ENCODE measurements around the gene PLPPR4. TPM values are rescaled to one million over a fixed set of nuclear protein-coding genes. Genes with fewer than 3 reads are reported as not detected.

Gene PLPPR4
- total RNA-seq, 1 experiment from 2014 or later: not detected

GRCh38 chr1:99331083-99331482 lies 66.8 kb downstream of the PLPPR4 start:
- intact Hi-C loops (cut with micrococcal nuclease): no loop called here
- Mint-ChIP-seq H3K4me3 (ENCODE audit: unreplicated experiment) (no peak overlapping the region), H3K27me3 (ENCODE audit: insufficient read depth, unreplicated experiment) (no peaks in the 10 kb centered on the region), H3K36me3 (ENCODE audit: insufficient read depth, unreplicated experiment) (no peaks in the 10 kb centered on the region), H3K4me1 (ENCODE audit: insufficient read depth, unreplicated experiment) (no peaks in the 10 kb centered on the region), H3K27ac (ENCODE audit: low read depth, unreplicated experiment) (no peak overlapping the region), H3K9me3 (ENCODE audit: unreplicated experiment) (no peaks in the 10 kb centered on the region)
- CTCF ChIA-PET: no interaction called here
- no peak for DNase-seq (ENCODE audit: unreplicated experiment)
- POLR2A ChIA-PET: no interaction called here
- no TSS peak for BruUV-seq (replicated peaks)
- TF ChIP-seq CTCF (IDR thresholded peaks at IDR 0.05; ENCODE audit: unreplicated experiment): no peak

- DNase-seq (ENCODE audit: unreplicated experiment): no peak
- Mint-ChIP-seq H3K27ac (ENCODE audit: low read depth, unreplicated experiment) (no peak overlapping the region), H3K4me3 (ENCODE audit: unreplicated experiment) (no peak overlapping the region), H3K27me3 (ENCODE audit: insufficient read depth, unreplicated experiment) (no peaks in the 10 kb centered on the region), H3K9me3 (ENCODE audit: unreplicated experiment) (no peaks in the 10 kb centered on the region), H3K4me1 (ENCODE audit: insufficient read depth, unreplicated experiment) (no peaks in the 10 kb centered on the region), H3K36me3 (ENCODE audit: insufficient read depth, unreplicated experiment) (no peaks in the 10 kb centered on the region)
- intact Hi-C loops (cut with micrococcal nuclease): no loop called here
- ChIA-PET CTCF (interaction anchor here (0.7 kb wide), 1 partner anchor 97 kb away, joined by 3 read pairs; no protein-coding TSS in a partner anchor), POLR2A (no interaction called here)
- no peak for TF ChIP-seq CTCF (IDR thresholded peaks at IDR 0.05; ENCODE audit: unreplicated experiment)
- no TSS peak for BruUV-seq (replicated peaks)
These were observed 67.3 kb downstream of the PLPPR4 start for GRCh38 chr1:99331636-99332035.

GRCh38 chr1:99332561-99332960 lies 68.3 kb downstream of the PLPPR4 start:
- intact Hi-C loops (cut with micrococcal nuclease): no loop called here
- TF ChIP-seq CTCF (IDR thresholded peaks at IDR 0.05; ENCODE audit: unreplicated experiment): no peak
- no peak for DNase-seq (ENCODE audit: unreplicated experiment)
- no peaks in the 10 kb centered on the region for H3K9me3 Mint-ChIP-seq (ENCODE audit: unreplicated experiment)
- no peaks in the 10 kb centered on the region for H3K4me1 Mint-ChIP-seq (ENCODE audit: insufficient read depth, unreplicated experiment)
- no peaks in the 10 kb centered on the region for H3K27me3 Mint-ChIP-seq (ENCODE audit: insufficient read depth, unreplicated experiment)
- no peak overlapping the region for H3K4me3 Mint-ChIP-seq (ENCODE audit: unreplicated experiment)
- CTCF ChIA-PET: interaction anchor here (0.8 kb wide), 1 partner anchor 138 kb away, joined by 3 read pairs; no protein-coding TSS in a partner anchor
- no peak overlapping the region for H3K27ac Mint-ChIP-seq (ENCODE audit: low read depth, unreplicated experiment)
- POLR2A ChIA-PET: interaction anchor here (0.7 kb wide), 1 partner anchor 8 kb away, joined by 3 read pairs; no protein-coding TSS in a partner anchor
- no TSS peak for BruUV-seq (replicated peaks)
- H3K36me3 Mint-ChIP-seq (ENCODE audit: insufficient read depth, unreplicated experiment): no peaks in the 10 kb centered on the region

- CTCF ChIA-PET: interaction anchor here (0.5 kb wide), 1 partner anchor 30 kb away, joined by 3 read pairs; no protein-coding TSS in a partner anchor
- Mint-ChIP-seq H3K4me1 (ENCODE audit: insufficient read depth, unreplicated experiment) (no peaks in the 10 kb centered on the region), H3K36me3 (ENCODE audit: insufficient read depth, unreplicated experiment) (no peaks in the 10 kb centered on the region), H3K9me3 (ENCODE audit: unreplicated experiment) (no peaks in the 10 kb centered on the region), H3K27ac (ENCODE audit: low read depth, unreplicated experiment) (no peak overlapping the region), H3K4me3 (ENCODE audit: unreplicated experiment) (no peak overlapping the region), H3K27me3 (ENCODE audit: insufficient read depth, unreplicated experiment) (no peaks in the 10 kb centered on the region)
- no peak for TF ChIP-seq CTCF (IDR thresholded peaks at IDR 0.05; ENCODE audit: unreplicated experiment)
- intact Hi-C loops (cut with micrococcal nuclease): no loop called here
- BruUV-seq (replicated peaks): no TSS peak
- DNase-seq (ENCODE audit: unreplicated experiment): no peak
- POLR2A ChIA-PET: no interaction called here
These were observed 70.7 kb downstream of the PLPPR4 start for GRCh38 chr1:99334991-99335390.
